Gastrocnemius medialis (tissue), 4 donors: Measurements from ENCODE around the gene TWF2.

Source experiments
- POLR2A ChIP-seq, 2 donors: fragments of 450-650 bp; IDR thresholded peaks; one replicate each; pipeline ENCODE4 v1.6.1; 2017; ENCODE audit warnings: antibody characterized with exemption in 2 of 2, mild to moderate bottlenecking in 2 of 2, moderate library complexity in 2 of 2
- TF ChIP-seq, protein P1 (sequence below), 5 experiments: fragments of 450-650 bp in 3 of 5; fragments of 200-600 bp in 2 of 5; sonication (generic) in 2 of 5; IDR thresholded peaks in 4 of 5; conservative IDR thresholded peaks in 1 of 5; 1 replicate in 4 of 5; 2 replicates in 1 of 5; pipeline ENCODE4 v1.5.1; 2016 to 2019; ENCODE audit warnings: antibody characterized with exemption in 5 of 5, mild to moderate bottlenecking in 3 of 5, moderate library complexity in 3 of 5

DNA sequence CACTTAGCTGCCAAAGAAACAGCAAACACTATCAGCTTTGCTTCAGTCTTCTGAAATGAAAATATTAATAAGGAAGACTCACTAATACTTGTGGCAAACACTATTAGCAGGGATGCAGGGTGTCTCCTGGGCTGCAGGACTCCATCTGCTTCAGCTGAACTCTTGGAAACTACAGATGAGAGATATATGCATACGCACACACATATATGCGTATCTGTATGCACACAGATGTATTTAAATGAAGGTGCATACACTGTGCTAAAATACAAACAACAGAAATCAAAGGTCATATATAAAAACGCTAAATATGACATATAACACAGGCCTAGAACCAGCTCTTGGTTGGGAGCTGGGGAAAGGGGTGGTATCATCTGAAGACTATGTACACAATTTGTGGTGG lies 17.2 kb upstream of the TWF2 start:
- no peak for TF ChIP-seq POLR2A (IDR thresholded peaks at IDR 0.05)
- TF ChIP-seq, protein P1, sequence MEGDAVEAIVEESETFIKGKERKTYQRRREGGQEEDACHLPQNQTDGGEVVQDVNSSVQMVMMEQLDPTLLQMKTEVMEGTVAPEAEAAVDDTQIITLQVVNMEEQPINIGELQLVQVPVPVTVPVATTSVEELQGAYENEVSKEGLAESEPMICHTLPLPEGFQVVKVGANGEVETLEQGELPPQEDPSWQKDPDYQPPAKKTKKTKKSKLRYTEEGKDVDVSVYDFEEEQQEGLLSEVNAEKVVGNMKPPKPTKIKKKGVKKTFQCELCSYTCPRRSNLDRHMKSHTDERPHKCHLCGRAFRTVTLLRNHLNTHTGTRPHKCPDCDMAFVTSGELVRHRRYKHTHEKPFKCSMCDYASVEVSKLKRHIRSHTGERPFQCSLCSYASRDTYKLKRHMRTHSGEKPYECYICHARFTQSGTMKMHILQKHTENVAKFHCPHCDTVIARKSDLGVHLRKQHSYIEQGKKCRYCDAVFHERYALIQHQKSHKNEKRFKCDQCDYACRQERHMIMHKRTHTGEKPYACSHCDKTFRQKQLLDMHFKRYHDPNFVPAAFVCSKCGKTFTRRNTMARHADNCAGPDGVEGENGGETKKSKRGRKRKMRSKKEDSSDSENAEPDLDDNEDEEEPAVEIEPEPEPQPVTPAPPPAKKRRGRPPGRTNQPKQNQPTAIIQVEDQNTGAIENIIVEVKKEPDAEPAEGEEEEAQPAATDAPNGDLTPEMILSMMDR (IDR thresholded peaks at IDR 0.05 in 4 of 5, conservative IDR thresholded peaks at IDR 0.05 in 1 of 5), result no peak
